Stimulated activated CD8-positive, alpha-beta memory T cell treated with anti-CD3 and anti-CD28 coated beads, Interleukin-4, amount 100 ng/mL, for 24 hours (primary cell): ENCODE results near the gene CDH4.

Experiments
- DNase-seq: peaks from one replicate; pipeline ENCODE4 v3.0.0-alpha.2; 2020; ENCODE audit warnings: low read depth

The CDH4 gene

DNA sequence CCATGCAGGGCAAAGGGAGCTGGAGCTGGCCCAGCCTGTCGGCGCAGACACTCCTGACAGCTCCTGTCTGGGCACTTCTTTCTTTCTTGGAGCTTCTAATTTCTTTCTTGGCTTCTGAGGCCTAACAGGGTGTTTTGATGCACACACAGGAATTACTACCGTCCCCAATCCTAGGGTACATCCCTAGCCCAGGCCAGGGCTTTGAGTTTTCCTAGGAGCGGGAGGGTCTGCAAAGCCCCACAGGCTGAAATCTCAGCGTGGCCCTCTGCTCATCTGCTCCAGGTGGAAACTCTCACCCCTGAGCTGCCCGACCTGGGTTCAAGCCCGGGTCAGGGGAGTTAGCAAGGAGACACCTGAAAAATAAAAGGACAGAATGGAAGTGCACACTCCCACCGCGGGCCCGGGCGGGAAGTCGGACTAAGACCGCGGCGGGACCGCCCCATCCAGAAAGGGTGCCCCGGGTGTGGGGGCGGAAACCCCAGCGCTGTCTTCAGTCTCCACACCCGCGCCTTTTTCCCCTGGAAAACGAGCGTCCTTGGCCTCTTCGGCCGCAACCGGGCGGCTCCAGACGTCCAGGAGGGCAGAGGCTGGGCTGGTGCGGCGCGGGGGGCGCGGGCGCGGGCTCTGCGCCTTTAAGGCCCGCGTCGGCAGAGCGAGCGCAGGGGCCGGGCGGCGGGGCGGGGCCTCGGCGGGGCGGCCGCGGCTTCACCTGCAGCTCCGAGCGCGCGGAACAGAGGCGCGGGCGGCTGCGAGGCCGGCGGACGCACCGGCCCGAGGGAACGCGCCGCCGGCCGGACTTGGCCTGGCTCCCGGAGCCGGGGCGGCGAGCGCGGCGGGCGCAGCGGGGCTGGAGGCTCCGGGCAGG lies at the start of gene CDH4:
TSS of gene CDH4 (plus strand) at position 733 of the 865 bp plus-strand sequence.
- DNase-seq: no peak

DNA sequence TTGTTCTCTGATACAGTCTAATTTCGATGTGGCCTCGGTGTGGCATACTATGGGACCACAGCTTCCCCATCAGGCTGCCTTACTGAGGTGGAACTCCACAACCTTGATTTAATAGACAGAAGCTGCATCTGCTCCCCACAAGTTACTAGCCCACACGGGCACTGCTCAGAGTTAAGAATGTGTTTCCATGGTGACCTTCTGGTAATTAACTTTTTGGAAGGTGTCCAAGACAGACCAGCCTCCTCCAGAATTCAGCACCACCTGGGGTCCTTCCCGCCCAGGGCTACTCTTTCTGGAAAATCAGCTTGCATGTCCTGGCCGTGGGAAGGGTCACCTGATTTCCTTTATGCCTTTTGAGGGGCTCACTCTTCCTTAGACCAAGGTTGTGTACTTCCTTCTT lies 48.7 kb upstream of the CDH4 start:
- no peak for DNase-seq

DNA sequence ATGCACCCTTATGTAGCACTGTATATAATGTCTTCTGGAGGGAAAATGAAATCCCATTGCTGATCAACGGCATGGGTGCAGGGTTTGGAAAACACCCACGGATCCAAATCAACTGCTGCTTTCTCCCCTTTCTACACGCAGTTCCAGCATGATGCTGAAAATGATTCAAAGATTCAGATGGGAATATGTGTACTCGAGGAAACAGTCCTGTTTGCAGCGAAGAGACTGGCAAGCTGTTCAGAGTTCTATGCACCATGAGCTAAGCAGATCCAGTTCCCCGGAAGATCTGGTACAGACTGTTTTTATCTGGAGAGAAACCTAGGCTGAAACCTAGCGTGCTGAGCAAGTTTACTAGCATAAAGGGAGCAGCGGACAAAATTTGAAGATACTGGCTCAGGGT lies 47.9 kb upstream of the CDH4 start:
- DNase-seq: no peak

DNA sequence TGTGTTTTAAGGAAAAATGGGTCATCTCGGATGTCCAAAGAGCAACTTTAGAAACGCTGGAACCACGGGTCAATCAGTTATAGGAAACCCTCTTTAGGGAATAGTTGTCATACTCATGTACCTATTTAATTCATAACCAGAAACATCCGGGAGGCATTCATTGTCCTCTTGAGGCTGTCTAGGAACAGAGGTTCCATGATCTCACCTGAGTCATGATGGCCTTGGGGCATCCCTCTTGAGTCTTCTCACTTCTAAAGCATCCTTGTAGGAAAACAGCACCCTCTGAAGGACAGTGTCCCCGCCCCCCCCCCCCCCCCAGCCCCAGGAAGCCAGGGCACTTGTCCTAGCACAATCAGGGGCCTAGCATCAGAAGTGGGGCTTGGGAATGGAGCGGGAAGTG lies 46.3 kb upstream of the CDH4 start:
- DNase-seq: no peak

DNA sequence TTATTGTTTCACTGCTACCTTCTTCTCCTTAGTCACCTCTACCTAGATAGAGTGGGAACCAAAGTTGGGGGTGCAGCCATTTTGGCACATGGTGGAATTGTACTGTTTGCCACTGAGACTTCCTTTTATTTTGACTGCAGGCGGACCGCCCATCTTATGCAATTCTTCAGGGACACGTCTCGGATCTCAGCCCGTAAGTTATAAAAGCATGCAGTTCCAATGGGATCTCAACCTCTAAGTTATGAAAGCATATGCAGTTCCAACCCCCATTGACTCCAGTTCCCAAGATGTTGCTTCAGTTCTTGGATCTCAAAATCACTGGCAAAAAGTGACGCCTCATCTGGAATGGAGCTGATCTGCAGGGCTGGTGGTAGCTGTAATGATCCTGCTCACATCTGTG lies 41.2 kb upstream of the CDH4 start:
- no peak for DNase-seq

DNA sequence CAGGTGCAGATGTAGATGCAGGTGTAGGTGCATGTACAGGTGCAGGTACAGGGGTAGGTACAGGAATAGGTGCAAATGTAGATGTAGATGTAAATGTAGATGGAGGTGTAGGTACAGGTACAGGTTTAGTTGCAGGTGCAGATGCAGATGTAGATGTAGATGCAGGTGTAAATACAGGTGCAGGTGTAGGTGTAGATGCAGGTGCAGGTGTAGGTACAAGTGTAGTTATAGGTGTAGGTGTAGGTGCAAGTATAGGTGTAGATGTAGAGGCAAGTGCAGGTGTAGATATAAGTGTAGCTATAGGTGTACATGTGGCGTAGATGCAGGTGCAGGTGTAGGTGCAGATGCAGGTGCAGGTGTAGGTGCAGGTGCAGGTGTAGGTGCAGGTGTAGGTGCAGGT lies 34.2 kb upstream of the CDH4 start:
- no peak for DNase-seq

DNA sequence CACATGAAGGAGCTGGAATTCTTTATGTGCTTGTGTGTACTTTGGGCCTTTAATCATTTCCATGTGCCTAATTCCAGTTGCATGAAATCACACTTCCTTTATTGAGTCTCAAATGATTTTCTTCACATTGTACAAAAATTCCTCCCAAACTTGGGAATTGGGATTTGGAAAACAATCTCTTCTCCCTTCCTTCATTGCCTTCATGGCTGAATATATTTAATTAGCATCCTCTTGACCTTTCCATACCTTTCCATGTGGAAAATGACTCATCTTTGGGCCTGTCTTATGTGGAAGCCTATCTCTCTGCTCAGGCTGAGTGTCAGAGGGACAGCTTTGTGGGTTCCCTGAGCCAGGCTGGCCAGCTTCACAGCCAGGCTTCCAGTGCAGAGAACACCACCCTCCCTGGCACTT lies 33.0 kb upstream of the CDH4 start:
- DNase-seq: no peak

DNA sequence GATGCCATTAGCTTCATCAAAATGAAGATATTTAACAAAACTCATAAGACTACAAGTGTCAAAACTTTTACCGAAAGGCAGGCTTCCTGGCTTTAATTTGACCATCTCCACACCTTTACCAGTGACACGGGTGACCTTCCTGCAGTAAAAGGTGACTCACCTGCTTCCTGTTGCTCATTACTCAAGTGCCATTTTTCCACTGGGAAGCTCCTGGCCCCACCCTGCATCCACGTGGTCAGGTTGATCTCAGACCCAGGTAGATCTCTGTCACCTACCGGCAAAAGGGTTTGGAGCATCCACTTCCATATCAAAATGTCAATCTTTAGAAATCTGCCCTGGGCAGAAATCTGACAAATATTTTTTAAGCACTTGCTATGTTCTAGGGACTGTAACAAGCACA lies 31.9 kb upstream of the CDH4 start:
- no peak for DNase-seq

DNA sequence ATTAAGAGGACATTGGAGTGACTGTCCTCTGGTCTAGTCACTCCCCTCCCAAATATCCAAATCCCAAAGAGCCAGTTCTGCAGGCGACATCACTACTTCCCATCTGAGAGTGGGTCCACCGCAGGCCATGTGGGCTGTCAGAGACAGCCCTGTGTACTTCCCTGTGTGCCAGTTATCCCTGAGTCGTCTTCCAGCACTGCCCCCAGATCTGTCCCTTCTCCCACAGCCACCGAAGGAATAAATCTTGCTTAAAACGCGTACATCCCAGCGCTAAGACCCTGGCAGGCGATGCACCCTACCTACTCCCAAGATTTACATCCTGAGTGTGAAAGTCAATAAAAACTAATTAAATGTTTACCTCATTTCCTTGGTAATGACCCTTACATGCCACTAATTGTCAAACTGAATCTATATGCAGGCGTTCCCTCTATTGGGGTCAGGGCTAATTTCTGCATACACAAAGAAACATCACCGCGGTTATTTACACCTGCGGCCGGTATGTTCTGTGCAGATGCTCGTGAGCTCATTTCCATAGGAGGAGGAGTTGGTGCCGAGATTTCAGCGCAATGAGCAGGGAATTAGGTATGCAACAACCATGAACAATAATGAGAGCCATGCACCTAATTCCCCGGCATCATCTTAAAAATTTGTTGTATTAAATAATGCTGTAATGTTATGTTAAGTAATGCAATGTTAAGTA lies 31.3 kb upstream of the CDH4 start:
- no peak for DNase-seq

DNA sequence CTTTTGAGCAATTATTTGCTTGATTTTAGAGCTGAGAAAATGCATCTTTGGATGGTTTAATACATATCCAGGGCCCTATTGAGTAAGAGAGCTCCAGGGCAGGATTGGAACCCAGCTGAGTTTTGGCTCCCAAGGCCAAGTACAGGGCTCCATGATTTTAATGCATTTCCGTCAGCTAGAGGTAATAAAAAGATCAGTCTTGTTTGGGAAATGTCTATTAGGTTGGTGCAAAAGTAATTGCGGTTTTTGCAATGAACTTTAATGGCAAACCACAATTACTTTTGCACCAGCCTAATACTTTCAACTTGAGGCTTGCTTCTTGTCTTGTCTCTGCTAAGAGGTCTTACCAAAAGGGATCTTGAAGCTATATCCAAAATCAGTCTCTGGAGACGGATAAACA lies 29.4 kb upstream of the CDH4 start:
- DNase-seq: no peak

DNA sequence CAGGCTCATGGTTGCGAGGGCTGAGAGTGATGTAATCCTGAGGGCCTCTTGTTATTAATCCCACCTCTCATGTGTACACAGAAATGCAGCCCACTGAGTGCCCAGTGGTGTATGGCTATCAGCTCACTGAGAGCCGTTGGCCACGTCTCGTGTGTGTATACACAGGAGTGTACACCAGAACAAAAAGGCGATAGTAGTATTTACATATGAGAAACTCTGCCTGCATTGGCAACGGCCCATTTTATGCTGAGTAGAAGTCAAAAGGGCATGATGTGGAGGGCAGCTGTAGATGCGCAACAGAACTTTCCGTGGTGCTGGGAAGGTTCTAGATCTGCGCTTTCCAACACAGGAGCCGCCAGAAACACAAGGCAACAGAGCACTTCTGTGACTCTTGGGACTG lies 28.9 kb upstream of the CDH4 start:
- no peak for DNase-seq

DNA sequence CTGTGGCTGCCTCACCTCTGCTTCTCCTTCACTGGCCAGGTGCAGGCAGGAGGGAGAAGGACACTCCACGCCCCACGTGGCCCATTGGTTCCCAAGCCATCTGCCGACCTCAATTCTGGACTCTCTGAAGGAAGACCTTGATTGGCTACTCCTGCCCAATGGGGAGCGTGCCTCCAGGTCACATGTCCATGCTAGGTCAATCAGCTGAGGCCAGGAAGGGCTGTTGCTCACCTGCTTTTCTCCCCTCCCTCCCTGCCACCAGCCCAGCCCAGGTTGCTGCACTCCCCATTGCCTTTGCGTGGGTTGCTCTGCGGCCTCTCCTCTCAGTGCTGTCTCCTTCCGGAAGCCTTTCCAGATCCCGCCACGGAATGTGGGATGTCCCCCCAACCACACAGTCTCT lies 21.9 kb upstream of the CDH4 start:
- no peak for DNase-seq

DNA sequence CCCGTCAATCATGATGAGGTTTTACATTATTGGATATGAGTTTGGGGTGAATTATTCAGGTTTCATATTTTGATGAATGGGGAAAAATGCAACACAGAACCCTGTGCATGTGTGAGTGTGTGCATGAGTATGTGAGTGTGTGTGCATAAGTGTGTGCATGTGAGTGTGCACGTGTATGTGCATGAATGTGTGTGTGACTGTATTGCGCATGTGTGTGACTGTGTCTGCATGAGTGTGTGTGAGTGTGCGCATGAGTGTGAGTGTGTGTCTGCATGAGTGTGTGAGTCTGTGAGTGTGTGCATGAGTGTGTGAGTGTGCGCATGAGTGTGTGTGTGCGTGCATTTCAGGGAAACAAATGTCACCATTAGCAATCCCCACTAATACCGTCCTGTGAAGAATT lies 18.5 kb upstream of the CDH4 start:
- no peak for DNase-seq

DNA sequence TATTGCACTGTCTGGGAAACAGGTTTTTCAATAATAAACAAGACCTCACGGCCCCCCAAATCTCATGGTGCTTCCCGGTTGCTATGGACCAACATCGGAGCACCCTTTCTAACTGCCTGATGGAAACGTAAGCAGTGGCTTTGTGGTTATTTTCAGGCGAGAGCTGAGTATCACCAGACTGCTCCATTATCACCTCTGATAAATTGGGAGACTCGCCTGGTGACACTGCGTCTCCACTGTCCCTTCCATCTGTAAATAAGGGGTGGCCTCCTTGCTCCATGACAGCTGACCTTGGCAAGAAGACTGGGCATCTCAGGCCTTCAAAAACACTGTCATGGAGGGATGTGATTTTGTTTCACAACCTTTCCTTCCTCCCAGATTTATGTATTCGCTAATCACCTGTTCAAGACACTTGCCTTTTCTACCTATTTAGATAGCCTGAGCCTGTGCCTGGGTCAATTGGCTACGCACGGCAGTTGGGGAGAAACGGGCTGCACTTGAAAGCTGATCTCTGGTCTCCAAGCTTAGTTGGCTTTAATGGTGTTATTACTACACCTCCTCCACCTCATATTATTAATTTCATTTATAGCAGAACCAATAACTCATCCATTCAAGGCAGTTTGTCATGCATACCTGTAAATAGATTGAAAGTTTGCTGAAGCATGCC lies 17.7 kb upstream of the CDH4 start:
- DNase-seq: no peak

DNA sequence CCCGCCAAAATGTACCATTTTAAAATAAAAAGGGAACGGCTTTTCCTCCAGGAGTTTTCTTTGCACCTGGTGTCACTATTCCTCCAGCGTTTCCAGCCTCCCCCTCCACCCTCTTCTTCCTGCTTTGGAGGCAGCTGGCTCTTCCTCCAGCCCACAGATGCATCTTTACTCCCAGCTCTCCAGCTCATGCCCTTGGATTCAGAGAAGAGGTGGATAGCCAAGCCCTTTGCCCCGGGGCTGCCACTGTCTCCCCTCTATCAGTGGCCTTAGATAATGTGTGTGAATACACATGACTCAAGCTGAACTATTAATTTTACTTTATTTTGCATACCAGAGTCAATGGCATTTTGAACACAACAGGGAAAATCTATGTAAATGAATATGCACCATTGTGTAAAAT lies 15.3 kb upstream of the CDH4 start:
- no peak for DNase-seq

DNA sequence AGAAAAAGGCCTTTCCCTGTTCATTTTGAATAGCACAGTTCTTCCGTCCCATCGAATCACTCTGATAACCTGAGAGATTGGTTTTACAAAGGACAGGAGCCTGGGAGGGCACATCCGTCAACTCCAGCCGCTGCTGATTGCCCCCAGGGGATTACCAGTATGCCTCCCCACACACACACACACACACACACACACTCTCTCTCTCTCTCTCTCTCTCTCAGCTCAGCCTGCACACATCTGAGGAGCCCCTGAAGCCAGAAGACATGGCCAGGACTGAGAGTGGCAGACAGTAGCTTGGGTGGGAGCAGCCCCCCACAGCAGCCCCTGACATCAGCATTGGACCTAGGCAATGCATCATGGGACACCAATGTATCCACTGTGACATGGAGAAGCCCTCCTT lies 13.2 kb upstream of the CDH4 start:
- DNase-seq: no peak

DNA sequence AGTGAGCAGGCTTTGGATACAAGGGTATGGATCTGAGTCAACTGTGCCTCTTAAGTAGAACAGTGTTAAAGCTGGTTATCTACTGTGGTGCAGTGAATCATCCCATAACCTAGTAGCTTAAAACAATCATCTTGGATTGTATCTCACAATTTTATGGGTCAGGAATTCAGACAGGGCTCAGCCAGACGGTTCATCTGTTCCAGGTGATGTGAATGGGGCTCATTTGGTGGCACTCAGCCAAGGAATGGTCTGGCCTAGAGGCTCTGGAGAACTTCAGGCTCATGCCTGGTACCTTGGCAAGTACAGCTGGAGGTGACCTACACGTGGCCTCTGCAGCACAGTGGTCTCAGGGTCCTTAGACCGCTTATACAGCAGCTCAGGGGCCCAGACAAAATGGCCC lies 11.2 kb upstream of the CDH4 start:
- DNase-seq: no peak

DNA sequence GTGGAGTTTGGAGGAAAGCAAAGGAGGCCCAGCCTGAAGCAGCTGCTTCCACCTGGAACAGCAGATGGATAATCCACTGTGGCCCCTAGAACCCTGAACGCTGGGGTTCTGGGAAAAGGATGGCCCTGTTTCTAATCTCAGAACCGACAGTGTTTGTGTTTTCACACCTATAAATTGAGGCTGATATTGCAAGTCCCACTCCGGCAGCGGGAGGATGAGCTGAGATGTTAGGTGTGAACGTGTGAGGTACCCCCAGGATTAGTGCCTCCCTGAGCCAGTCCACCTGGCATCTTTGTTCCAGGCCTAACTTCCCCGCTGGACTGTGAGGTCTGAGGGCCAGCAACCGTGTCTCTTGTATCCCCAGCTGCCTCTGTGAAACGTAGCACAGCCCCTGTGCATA lies 7.8 kb upstream of the CDH4 start:
- DNase-seq: no peak

DNA sequence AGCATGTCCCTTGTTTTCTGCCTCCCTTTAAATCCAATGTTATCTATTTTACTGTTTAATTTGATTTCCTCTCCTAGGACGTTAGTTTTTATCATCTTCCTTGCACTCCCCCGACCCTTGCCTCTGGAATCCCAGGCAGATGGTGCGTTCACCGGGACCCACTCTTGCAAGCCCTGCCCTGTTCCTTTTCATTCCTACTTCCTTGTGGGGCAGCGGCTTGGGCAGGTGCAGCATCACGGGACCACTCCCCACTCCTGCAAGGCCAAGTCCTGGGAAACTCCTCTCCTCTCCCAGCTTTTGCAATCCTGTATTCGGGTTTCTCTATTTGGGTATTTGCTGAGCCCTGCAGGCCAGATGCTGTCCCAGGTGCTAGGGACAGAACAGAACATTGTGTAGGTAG lies 5.8 kb upstream of the CDH4 start:
- DNase-seq: no peak

DNA sequence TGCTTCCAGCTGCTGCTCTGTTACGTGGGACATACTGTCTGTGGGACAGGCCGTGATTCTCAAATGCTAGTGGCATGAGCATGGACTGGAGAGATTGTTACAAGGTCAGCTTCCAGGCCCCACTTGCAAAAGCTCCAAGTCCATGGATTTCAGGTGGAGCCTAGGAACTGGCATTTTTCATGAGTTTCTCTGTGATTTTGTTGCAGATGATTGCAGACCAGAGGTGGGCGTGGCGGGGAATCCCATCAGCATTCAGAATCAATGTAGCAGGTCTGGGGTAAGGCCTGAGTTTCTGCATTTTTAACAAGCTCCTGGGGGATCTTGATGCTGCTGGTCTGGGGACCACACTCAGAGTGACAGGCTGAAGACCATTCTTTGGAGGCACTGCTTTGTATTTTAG lies 2.4 kb upstream of the CDH4 start:
- no peak for DNase-seq

DNA sequence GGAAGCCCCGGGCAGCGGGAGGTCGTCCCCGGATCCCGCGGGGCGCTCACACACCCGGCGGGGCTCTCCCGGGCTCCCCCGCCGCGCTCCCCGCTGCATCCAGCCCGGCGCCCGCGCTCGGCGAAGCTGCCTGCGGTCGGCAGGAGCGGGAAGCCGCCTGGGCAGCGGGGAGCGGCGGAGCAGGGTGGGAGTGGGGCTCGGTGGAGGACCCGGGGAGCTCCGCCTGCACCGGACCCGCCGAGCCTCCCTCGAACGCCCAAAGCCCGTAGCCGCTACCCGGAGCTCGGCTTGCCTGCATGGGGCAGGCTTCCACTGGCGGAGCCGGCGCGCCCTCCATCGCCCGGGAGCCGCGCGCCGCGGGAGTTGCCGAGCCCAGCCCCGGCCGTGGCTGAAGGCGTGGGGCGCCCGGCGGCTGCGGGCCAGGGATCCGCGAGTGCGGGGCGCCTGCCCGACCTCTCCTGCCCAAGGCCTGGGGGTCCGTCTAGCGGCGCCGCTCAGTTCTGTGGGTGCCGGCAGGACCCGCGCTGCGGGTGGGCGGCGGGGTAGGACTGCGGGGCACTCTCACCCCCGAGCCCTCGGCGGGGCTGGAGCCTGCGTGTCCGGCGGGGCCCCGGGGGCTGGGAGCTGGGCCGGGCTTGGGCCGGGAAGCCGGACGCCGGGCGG lies 671 bp downstream of the CDH4 start:
- no peak for DNase-seq

DNA sequence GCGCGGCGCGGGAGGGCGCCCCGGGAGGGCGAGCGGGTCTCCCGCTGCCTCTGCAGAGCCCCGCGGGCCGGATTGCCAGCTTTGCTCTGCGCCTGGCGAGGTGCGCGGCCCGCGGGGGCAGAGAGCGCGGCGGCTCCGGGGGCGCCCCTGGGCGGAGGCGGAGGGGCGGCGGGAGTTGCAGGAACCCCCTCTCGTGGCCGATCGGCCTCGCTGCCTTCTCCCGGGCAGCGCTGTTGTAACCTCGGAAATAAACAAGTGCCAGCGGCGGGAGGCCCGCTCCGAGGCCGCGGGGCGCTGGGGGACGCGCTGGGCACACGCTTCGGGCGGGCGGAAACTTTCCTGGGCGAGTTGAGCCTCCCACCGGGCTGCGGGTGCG lies 1.2 kb downstream of the CDH4 start:
- DNase-seq: no peak
